ENCODE measurements around the gene LRRD1.
"Not testable (repeated sequence)": the region's sequence is repeated elsewhere in the genome, so short reads cannot be mapped to it uniquely, and the experiment has no call there.

Gene LRRD1

DNA sequence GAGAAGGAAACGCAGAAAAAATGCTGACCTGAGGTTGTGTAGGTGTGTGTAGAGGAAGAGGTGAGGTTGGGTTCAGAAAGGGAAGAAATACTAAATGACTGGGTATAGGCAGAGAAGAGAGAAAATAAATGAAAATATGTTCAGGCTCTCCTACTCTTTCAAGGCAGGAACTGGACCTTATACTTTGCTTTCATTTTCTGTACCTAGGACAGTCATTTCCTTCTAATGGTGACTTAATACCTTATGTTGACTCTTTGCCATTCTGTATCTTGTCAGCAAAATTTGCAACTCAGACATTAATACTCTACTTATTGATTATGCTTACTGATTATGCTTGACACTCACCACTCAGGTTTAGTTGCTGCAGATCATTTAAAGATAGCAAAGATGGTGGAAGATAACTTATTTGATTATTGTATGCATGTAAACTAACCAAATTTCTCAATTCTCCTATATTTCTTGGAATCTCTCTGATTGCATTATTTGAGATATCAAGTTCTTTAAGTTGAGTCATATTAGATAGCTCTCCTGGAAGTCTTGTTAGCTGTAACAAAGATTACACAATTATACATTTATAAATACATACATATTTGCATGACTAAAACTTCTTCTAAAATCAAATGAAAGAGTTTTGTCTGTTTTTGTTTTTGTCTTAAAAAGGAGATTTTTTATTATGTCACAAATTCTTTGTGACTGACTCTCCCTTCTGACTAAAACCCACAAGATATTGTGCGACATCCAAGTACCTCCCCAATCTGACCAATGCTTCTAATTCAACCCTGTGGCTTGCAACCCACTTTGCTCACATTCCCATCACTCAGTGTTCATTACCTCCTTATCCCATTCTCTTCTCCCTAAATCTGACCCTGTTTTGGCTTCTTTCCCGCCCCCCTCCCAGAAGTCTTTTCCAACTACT lies 20.0 kb downstream of the LRRD1 start:
- H3K4me3 ChIP-seq (ENCODE audit: low read depth, low read length): no peak overlapping the region
- TF ChIP-seq, protein P1, sequence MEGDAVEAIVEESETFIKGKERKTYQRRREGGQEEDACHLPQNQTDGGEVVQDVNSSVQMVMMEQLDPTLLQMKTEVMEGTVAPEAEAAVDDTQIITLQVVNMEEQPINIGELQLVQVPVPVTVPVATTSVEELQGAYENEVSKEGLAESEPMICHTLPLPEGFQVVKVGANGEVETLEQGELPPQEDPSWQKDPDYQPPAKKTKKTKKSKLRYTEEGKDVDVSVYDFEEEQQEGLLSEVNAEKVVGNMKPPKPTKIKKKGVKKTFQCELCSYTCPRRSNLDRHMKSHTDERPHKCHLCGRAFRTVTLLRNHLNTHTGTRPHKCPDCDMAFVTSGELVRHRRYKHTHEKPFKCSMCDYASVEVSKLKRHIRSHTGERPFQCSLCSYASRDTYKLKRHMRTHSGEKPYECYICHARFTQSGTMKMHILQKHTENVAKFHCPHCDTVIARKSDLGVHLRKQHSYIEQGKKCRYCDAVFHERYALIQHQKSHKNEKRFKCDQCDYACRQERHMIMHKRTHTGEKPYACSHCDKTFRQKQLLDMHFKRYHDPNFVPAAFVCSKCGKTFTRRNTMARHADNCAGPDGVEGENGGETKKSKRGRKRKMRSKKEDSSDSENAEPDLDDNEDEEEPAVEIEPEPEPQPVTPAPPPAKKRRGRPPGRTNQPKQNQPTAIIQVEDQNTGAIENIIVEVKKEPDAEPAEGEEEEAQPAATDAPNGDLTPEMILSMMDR (IDR thresholded peaks at IDR 0.05; ENCODE audit: low read depth, low read length, missing control alignments): no peak
- in situ Hi-C loops (cut with HindIII; ENCODE audit: low sequenced_read_pairs): no loop called here
- DNase-seq (ENCODE audit: low read depth): peak; percentile 80

GRCh38 chr7:92156990-92157389 lies 22.0 kb downstream of the LRRD1 start:
- TF ChIP-seq, protein P1 (IDR thresholded peaks at IDR 0.05; ENCODE audit: low read depth, low read length, missing control alignments): no peak
- no peak overlapping the region for H3K4me3 ChIP-seq (ENCODE audit: low read depth, low read length)
- in situ Hi-C loops (cut with HindIII; ENCODE audit: low sequenced_read_pairs): no loop called here
- no peak for DNase-seq (ENCODE audit: low read depth)

- DNase-seq (ENCODE audit: low read depth): no peak
- in situ Hi-C loops (cut with HindIII; ENCODE audit: low sequenced_read_pairs): no loop called here
- TF ChIP-seq, protein P1 (IDR thresholded peaks at IDR 0.05; ENCODE audit: low read depth, low read length, missing control alignments): no peak
- no peak overlapping the region for H3K4me3 ChIP-seq (ENCODE audit: low read depth, low read length)
These were observed 23.7 kb downstream of the LRRD1 start for GRCh38 chr7:92155108-92155739.

GRCh38 chr7:92150450-92151017 lies 28.4 kb downstream of the LRRD1 start:
- in situ Hi-C loops (cut with HindIII; ENCODE audit: low sequenced_read_pairs): no loop called here
- TF ChIP-seq, protein P1 (IDR thresholded peaks at IDR 0.05; ENCODE audit: low read depth, low read length, missing control alignments): no peak
- DNase-seq (ENCODE audit: low read depth): no peak
- no peak overlapping the region for H3K4me3 ChIP-seq (ENCODE audit: low read depth, low read length)

DNA sequence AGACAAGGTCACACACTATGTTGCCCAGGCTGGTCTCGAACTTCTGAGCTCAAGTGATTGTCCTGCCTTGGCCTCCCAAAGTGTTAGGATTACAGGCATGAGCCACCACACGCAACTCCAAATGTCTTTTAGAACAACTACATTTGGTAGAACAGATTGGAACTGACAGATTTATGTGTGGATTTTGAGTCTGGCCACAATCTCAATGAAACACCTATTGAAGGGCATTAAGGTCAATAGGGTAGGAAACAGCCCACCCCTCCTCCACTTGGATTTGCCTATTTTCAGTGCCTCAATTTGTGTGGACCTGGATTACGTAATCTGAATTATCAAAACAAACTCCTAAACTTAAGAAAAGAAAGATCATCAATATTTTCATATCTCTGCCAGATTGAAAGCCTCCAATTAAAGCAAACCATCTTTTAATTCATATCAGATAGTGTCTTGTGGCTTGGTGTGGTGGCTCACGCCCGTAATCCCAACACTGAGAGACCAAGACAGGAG lies 29.2 kb downstream of the LRRD1 start:
- TF ChIP-seq, protein P1 (IDR thresholded peaks at IDR 0.05; ENCODE audit: low read depth, low read length, missing control alignments): no peak
- in situ Hi-C loops (cut with HindIII; ENCODE audit: low sequenced_read_pairs): no loop called here
- no peak for DNase-seq (ENCODE audit: low read depth)
- no peak overlapping the region for H3K4me3 ChIP-seq (ENCODE audit: low read depth, low read length)

DNA sequence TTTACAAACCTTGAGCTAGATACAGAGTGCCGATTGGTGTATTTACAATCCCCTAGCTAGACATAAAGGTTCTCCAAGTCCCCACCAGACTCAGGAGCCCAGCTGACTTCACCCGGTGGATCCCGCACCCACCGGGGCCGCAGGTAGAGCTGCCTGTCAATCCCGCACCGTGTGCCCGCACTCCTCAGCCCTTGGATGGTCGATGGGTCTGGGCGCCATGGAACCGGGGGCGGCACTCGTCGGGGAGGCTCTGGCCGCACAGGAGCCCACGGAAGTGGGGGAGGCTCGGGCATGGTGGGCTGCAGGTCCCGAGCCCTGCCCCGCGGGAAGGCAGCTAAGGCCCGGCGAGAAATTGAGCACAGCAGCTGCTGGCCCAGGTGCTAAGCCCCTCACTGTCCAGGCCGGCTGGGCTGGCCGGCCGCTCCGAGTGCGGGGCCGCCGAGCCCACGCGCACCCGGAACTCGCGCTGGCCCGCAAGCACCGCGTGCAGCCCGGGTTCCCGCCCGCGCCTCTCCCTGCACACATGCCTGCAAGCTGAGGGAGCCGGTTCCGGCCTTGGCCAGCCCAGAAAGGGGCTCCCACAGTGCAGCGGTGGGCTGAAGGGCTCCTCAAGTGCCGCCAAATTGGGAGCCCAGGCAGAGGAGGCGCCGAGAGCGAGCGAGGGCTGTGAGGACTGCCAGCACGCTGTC lies 35.6 kb downstream of the LRRD1 start:
- DNase-seq (ENCODE audit: low read depth); in situ Hi-C loops (cut with HindIII; ENCODE audit: low sequenced_read_pairs); H3K4me3 ChIP-seq (ENCODE audit: low read depth, low read length): not testable (repeated sequence)

- DNase-seq (ENCODE audit: low read depth); in situ Hi-C loops (cut with HindIII; ENCODE audit: low sequenced_read_pairs); H3K4me3 ChIP-seq (ENCODE audit: low read depth, low read length): not testable (repeated sequence)
These were observed 36.2 kb downstream of the LRRD1 start for GRCh38 chr7:92142791-92143190.

Data from astrocyte of the cerebellum (primary cell).